A549 treated with Hydrocortisone at 1 μM for 4 hours (cell line): ENCODE measurements around the gene C1orf167. TPM values are rescaled to one million over a fixed set of nuclear protein-coding genes. Genes with fewer than 3 reads are reported as not detected.

ENCODE experiments used
- total RNA-seq: library from RNA; stranded (reverse); fragments of 200-300 nt; extraction: Qiagen RNA extraction; gene quantifications from 5 replicates; pipeline ENCODE4 v1.2.3, GENCODE V29; 2022

C1orf167 gene
- total RNA-seq: not detected in 5 replicates

GRCh38 chr1:11761988-11762406 is at the start of gene C1orf167:
C1orf167 (plus strand) TSS chr1:11762193; CDS start chr1:11764401, 2,208 bp downstream.

GRCh38 chr1:11735854-11736745 is 25.9 kb upstream of the C1orf167 start, which contains the start of gene AGTRAP:
AGTRAP (plus strand) TSS chr1:11736136; CDS start chr1:11736209, 73 bp downstream.

GRCh38 chr1:11805422-11806306 is 43.7 kb downstream of the C1orf167 start, which contains the start of the genes CLCN6 and MTHFR:
CLCN6 (plus strand) TSS chr1:11806191; CDS start chr1:11806263, 72 bp downstream.
MTHFR (minus strand) TSS chr1:11805964; CDS start chr1:11803116, 2,848 bp downstream.

Other genes starting within 250 kb of the C1orf167 start
- 6.1 to 10.7 TPM (median 9.5 TPM) in 5 replicates for gene FBXO2, start 107.8 kb upstream of the C1orf167 start, total RNA-seq
- 15.2 to 18.2 TPM (median 16.2 TPM) in 5 replicates for gene FBXO44, start 107.3 kb upstream of the C1orf167 start, total RNA-seq
- gene FBXO6, start 98.0 kb upstream of the C1orf167 start, total RNA-seq: 7.2 to 9.4 TPM (median 8.6 TPM) in 5 replicates
- 41.8 to 51.3 TPM (median 49.8 TPM) in 5 replicates for gene MAD2L2, start 81.0 kb upstream of the C1orf167 start, total RNA-seq
- gene DRAXIN, start 70.5 kb upstream of the C1orf167 start, total RNA-seq: 0.03 to 0.09 TPM (median 0.05 TPM) in 5 replicates
- gene AGTRAP, start 26.1 kb upstream of the C1orf167 start, total RNA-seq: 80.0 to 109 TPM (median 100 TPM) in 5 replicates
- gene MTHFR, start 43.8 kb downstream of the C1orf167 start, total RNA-seq: 4.4 to 5.0 TPM (median 4.7 TPM) in 5 replicates
- gene CLCN6, start 44.0 kb downstream of the C1orf167 start, total RNA-seq: 5.3 to 6.3 TPM (median 5.6 TPM) in 5 replicates
- gene NPPA, start 85.6 kb downstream of the C1orf167 start, total RNA-seq: not detected in 5 replicates
- 0.16 TPM in 1 of 5 replicates, not detected in the others for gene NPPB, start 96.8 kb downstream of the C1orf167 start, total RNA-seq
- 33.2 to 45.8 TPM (median 42.9 TPM) in 5 replicates for gene KIAA2013, start 164.2 kb downstream of the C1orf167 start, total RNA-seq
- gene PLOD1, start 172.5 kb downstream of the C1orf167 start, total RNA-seq: 75.7 to 90.6 TPM (median 83.9 TPM) in 5 replicates
- gene MFN2, start 218.3 kb downstream of the C1orf167 start, total RNA-seq: 29.3 to 42.4 TPM (median 31.2 TPM) in 5 replicates